ENCODE measurements around the gene TNFAIP8. TPM values are rescaled to one million over a fixed set of nuclear protein-coding genes. Genes with fewer than 3 reads are reported as not detected.

TNFAIP8 gene
- total RNA-seq, 6 experiments from 2014 or later, result 8.0 to 13.9 (median 10.5) TPM

DNA sequence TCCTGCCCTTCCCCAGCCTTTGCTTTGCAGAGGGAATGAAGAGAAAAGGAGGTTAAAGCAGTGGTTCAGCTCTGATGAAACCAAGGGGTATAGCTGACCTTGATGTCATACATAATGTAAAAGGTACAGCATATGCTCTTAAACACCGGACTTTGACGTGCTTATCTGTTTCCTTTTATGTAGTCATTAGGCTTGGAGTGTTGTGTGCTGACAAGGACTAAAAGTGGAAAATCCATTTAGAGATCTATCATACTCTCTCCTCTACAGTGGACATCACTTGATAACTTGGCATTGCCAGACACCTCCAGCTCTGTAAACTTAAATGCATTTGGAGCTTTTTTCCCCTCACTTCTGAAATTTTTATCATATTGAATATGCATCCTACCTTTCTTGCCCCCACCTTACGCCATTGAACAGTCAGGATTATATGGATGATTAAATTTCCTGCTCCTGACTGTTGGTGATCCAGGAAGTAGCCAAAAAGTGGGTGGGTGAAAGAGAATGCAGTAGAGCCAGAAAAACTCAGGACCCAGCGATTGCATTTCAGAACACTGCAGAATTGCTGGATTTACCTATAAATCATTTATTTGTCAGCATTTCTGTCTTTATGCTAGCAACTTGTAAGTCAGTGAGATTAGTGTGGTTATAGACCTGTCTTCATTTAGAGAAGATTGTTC lies 4.1 kb downstream of the TNFAIP8 start:
- no peak overlapping the region for H3K4me3 Mint-ChIP-seq
- TF ChIP-seq, protein P1, sequence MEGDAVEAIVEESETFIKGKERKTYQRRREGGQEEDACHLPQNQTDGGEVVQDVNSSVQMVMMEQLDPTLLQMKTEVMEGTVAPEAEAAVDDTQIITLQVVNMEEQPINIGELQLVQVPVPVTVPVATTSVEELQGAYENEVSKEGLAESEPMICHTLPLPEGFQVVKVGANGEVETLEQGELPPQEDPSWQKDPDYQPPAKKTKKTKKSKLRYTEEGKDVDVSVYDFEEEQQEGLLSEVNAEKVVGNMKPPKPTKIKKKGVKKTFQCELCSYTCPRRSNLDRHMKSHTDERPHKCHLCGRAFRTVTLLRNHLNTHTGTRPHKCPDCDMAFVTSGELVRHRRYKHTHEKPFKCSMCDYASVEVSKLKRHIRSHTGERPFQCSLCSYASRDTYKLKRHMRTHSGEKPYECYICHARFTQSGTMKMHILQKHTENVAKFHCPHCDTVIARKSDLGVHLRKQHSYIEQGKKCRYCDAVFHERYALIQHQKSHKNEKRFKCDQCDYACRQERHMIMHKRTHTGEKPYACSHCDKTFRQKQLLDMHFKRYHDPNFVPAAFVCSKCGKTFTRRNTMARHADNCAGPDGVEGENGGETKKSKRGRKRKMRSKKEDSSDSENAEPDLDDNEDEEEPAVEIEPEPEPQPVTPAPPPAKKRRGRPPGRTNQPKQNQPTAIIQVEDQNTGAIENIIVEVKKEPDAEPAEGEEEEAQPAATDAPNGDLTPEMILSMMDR (IDR thresholded peaks at IDR 0.05), result no peak

DNA sequence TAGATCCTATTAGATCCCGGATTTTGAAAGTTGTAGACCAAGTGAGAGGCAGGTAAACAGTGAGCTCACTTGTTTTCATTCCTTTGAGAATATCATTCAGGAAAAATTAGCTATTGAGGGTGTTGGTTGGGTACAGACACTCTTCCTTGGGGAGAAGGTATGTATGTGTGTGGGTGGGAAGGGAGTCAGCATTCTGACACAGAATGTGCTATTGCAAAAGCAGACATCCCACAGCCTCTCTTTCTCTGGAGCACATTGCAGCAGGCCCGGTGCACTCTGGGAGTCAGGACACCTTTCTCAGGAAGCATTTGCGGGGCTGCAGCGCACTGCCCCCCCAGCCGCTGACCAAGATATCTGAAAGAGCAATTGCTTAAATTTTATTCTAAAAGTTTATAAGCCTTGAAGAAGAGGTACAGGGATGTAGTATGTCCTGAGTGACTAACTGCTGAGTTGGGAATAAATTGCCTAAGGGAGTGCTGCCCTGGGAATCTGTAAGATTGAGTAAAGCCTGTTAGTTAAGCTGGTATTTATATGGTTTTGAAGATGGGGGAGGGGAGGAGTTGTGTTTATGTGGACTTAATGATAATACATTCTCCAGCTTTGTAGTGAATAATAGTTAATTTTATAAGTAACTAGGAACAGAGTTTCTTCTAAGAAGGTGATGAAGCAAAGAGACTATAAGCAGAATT lies 5.2 kb downstream of the TNFAIP8 start:
- TF ChIP-seq, protein P1 (IDR thresholded peaks at IDR 0.05), result no peak
- H3K27ac Mint-ChIP-seq, result peak overlapping the region; percentile 60
- H3K4me3 Mint-ChIP-seq, result peak overlapping the region; percentile 18; the same call in 1 of the 2 replicates
- H3K4me1 Mint-ChIP-seq (ENCODE audit: low read depth), result peaks cover 69% of the 10 kb centered on the region
- H3K27me3 Mint-ChIP-seq (ENCODE audit: insufficient read depth), result peaks cover 1% of the 10 kb centered on the region; the same call in 1 of the 2 replicates
- H3K36me3 Mint-ChIP-seq (ENCODE audit: low read depth), result no peaks in the 10 kb centered on the region
- DNase-seq, result peak; percentile 52
- no peaks in the 10 kb centered on the region for H3K9me3 Mint-ChIP-seq

More for the DNA sequence above, 4.1 kb downstream of the TNFAIP8 start:
- Mint-ChIP-seq H3K4me1 (ENCODE audit: low read depth) (peaks cover 61% of the 10 kb centered on the region), H3K36me3 (ENCODE audit: low read depth) (no peaks in the 10 kb centered on the region), H3K27me3 (ENCODE audit: insufficient read depth) (peaks cover 1% of the 10 kb centered on the region; the same call in 1 of the 2 replicates), H3K27ac (no peak overlapping the region), H3K9me3 (no peaks in the 10 kb centered on the region)
- no peak for DNase-seq

DNA sequence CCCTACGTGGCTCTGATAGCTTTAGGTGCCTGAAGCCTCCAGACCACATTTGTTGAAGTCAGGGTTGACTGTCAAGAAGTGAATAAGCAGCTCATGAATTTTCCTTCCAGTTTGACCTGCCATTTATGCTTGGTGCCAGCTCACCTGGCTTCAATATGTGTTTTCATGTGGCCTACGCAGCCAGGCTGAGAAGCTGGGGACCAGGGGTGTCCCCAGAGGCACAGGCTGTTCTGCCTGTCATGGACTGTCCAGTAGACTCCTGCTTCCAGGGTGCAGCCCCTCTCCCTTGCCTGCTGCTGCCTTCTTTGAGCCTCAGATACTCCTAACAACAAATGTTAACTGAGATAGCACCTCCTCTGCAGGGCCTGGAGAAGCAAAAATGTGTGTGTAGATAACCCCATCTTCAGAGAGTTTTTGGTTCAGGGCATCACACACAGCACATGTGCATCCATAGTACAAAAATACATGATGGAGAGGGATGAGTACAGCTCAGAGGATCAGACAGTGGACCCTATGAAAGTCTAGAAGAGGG lies 5.8 kb downstream of the TNFAIP8 start:
- Mint-ChIP-seq H3K4me3 (no peak overlapping the region), H3K4me1 (ENCODE audit: low read depth) (peaks cover 69% of the 10 kb centered on the region), H3K9me3 (no peaks in the 10 kb centered on the region), H3K27ac (no peak overlapping the region; the same call in 1 of the 2 replicates), H3K27me3 (ENCODE audit: insufficient read depth) (peaks cover 1% of the 10 kb centered on the region; the same call in 1 of the 2 replicates), H3K36me3 (ENCODE audit: low read depth) (no peaks in the 10 kb centered on the region)
- no peak for DNase-seq
- TF ChIP-seq, protein P1 (IDR thresholded peaks at IDR 0.05), result no peak

DNA sequence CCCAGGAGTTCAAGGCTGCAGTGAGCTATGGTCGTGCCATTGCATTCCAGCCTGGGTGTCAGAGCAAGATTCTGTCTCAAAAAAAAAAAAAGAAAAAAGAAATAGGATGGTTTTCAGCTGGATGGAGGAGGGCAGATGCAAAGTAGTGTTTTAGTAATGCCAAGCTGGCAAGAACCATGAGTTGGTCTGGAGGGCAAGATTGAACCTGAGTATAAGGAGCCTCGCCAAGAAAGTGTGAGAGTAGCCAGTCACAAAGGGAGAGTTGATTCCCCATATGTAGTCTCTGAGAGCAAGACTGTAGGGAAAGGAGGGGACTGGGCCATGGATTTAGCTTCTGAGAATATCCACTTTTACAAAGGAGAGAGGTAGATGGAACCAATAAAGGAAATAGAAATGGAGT lies 6.9 kb downstream of the TNFAIP8 start:
- DNase-seq, result no peak
- H3K36me3 Mint-ChIP-seq (ENCODE audit: low read depth), result no peaks in the 10 kb centered on the region
- H3K27me3 Mint-ChIP-seq (ENCODE audit: insufficient read depth), result peaks cover 1% of the 10 kb centered on the region; the same call in 1 of the 2 replicates
- no peaks in the 10 kb centered on the region for H3K9me3 Mint-ChIP-seq
- TF ChIP-seq, protein P1 (IDR thresholded peaks at IDR 0.05), result no peak
- H3K4me1 Mint-ChIP-seq (ENCODE audit: low read depth), result peaks cover 71% of the 10 kb centered on the region
- H3K4me3 Mint-ChIP-seq, result no peak overlapping the region
- no peak overlapping the region for H3K27ac Mint-ChIP-seq

DNA sequence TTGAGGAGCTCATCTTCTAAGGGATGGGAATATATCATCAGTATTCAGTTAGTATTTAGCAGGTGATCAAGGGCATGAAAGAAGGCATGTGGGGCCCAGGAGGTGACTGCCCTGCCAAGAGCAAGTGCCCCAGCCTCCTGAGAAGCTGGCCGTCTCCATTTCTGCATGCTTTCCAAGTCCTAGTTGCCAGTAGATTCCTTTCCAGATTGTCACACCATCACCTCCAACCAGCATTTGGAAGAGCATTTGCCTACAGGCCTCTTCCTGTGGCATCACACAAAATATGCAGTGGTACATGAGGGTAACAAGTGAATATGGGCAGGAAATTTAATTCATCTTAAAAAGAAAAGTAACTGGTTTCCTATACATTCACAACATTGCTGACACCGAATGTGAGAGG lies 7.5 kb downstream of the TNFAIP8 start:
- Mint-ChIP-seq H3K27me3 (ENCODE audit: insufficient read depth) (peaks cover 1% of the 10 kb centered on the region; the same call in 1 of the 2 replicates), H3K9me3 (no peaks in the 10 kb centered on the region), H3K4me1 (ENCODE audit: low read depth) (peaks cover 77% of the 10 kb centered on the region)

More for the DNA sequence above, 7.5 kb downstream of the TNFAIP8 start:
- Mint-ChIP-seq H3K27ac (no peak overlapping the region), H3K4me3 (no peak overlapping the region), H3K36me3 (ENCODE audit: low read depth) (no peaks in the 10 kb centered on the region)
- no peak for DNase-seq
- TF ChIP-seq, protein P1 (IDR thresholded peaks at IDR 0.05), result no peak

Measured in HFFc6 (cell line).